Gastroesophageal sphincter (tissue), 4 donors: ENCODE measurements around the gene CSPG4. TPM values are rescaled to one million over a fixed set of nuclear protein-coding genes. Genes with fewer than 3 reads are reported as not detected.

ENCODE experiments used
- ATAC-seq: fragments of 150-250 bp; one replicate; pipeline ENCODE4 v1.9.1; 2016; ENCODE audit warnings: mild to moderate bottlenecking, moderate library complexity
- H3K27ac ChIP-seq, 4 donors: fragments of 200-600 bp; sonication (generic) in 3 of 4; 1 replicate in 3 of 4; 2 replicates in 1 of 4; pipeline ENCODE4 v1.5.1; 2016 to 2019
- H3K27me3 ChIP-seq: fragments of 200-600 bp; sonication (generic); one replicate; pipeline ENCODE4 v1.5.1; 2019
- H3K36me3 ChIP-seq, 2 donors: fragments of 200-600 bp; sonication (generic); one replicate each; pipeline ENCODE4 v1.5.1; 2019; ENCODE audit warnings: control low read depth in 1 of 2
- H3K4me1 ChIP-seq, 3 donors: fragments of 200-600 bp; sonication (generic); 1 replicate in 2 of 3; 2 replicates in 1 of 3; pipeline ENCODE4 v1.5.1; 2016 to 2019; ENCODE audit warnings: control low read depth in 2 of 3
- H3K4me3 ChIP-seq, 2 donors: fragments of 200-600 bp; sonication (generic); one replicate each; pipeline ENCODE4 v1.5.1; 2019; ENCODE audit warnings: mild to moderate bottlenecking in 1 of 2, moderate library complexity in 1 of 2
- H3K9me3 ChIP-seq, 3 donors: fragments of 200-600 bp; sonication (generic); one replicate each; pipeline ENCODE4 v1.5.1; 2017 to 2019; ENCODE audit warnings: control low read depth in 2 of 3
- EP300 ChIP-seq: sonication (generic); formaldehyde crosslinking; IDR thresholded peaks from one replicate; pipeline ENCODE4 v1.6.1; 2017; ENCODE audit warnings: antibody characterized with exemption, mild to moderate bottlenecking
- POLR2A ChIP-seq, 2 donors: fragments of 450-650 bp; IDR thresholded peaks; one replicate each; pipeline ENCODE4 v1.6.1; 2017; ENCODE audit warnings: antibody characterized with exemption in 2 of 2, mild to moderate bottlenecking in 2 of 2, moderate library complexity in 1 of 2
- POLR2AphosphoS5 ChIP-seq: sonication (generic); formaldehyde crosslinking; IDR thresholded peaks from one replicate; pipeline ENCODE4 v1.6.1; 2017; ENCODE audit warnings: antibody characterized with exemption
- WGBS, 2 donors: methylation state at CpG; one replicate each; pipeline ENCODE4 v1.1.5; 2018; ENCODE audit warnings: low coverage in 1 of 2; 5-methylcytosine and 5-hydroxymethylcytosine counted together
- total RNA-seq, 4 donors: library from RNA; depleted of rRNA; stranded (reverse); fragments of >200 nt; gene quantifications; one replicate each; pipeline ENCODE4 v1.1.0, GENCODE V29; 2016
- TF ChIP-seq, protein P1 (sequence below), 4 experiments: fragments of 200-600 bp in 2 of 4; fragments of 450-650 bp in 2 of 4; sonication (generic) in 1 of 4; IDR thresholded peaks; one replicate each; pipeline ENCODE4 v1.5.1; 2017 to 2019; ENCODE audit warnings: antibody characterized with exemption in 4 of 4, mild to moderate bottlenecking in 2 of 4, moderate library complexity in 2 of 4

Gene CSPG4
- total RNA-seq, 4 donors from 2014 or later, result 98.7 to 396 (median 151) TPM

DNA sequence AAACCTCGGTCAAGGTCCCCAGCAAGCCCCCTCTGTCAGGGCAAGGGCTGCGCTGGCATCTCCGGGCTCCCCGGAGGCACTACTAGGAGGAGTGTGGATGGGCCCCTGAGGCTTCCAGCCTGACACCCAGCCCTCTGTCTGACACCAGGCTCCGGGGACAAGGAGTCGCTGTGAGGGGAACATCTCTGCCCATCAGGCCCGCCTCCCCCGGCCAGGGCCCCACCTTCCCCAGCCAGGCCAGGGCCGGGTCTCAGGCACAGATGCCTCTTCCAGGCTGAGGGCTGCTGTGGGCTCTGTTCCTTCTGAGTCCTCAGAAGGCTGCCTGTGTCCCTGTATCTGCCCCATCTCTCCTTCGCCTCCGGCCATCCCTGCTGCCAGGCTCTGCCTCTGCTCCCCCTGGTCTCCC, 15.8 kb downstream of the CSPG4 start:
- no peak for ATAC-seq
- Histone ChIP-seq H3K27me3 (no peaks in the 10 kb centered on the region), H3K27ac (peak overlapping the region; percentile 86 to 98 (median 94)), H3K4me1 (peaks cover 12 to 97% (median 82%) of the 10 kb centered on the region in 3 donors), H3K36me3 (peaks cover 0 to 9% of the 10 kb centered on the region in 2 donors), H3K9me3 (no peaks in the 10 kb centered on the region), H3K4me3 (peak overlapping the region in 1 of 2 donors; percentile 9)
- no peak for TF ChIP-seq EP300
- peak in 1 of 2 donors; percentile 4 for TF ChIP-seq POLR2A (IDR thresholded peaks at IDR 0.05)
- TF ChIP-seq, protein P1, sequence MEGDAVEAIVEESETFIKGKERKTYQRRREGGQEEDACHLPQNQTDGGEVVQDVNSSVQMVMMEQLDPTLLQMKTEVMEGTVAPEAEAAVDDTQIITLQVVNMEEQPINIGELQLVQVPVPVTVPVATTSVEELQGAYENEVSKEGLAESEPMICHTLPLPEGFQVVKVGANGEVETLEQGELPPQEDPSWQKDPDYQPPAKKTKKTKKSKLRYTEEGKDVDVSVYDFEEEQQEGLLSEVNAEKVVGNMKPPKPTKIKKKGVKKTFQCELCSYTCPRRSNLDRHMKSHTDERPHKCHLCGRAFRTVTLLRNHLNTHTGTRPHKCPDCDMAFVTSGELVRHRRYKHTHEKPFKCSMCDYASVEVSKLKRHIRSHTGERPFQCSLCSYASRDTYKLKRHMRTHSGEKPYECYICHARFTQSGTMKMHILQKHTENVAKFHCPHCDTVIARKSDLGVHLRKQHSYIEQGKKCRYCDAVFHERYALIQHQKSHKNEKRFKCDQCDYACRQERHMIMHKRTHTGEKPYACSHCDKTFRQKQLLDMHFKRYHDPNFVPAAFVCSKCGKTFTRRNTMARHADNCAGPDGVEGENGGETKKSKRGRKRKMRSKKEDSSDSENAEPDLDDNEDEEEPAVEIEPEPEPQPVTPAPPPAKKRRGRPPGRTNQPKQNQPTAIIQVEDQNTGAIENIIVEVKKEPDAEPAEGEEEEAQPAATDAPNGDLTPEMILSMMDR (IDR thresholded peaks at IDR 0.05), result no peak
- 20 to 45% methylated on average over 1 to 4 of the region's 11 CpGs for WGBS, 2 donors

DNA sequence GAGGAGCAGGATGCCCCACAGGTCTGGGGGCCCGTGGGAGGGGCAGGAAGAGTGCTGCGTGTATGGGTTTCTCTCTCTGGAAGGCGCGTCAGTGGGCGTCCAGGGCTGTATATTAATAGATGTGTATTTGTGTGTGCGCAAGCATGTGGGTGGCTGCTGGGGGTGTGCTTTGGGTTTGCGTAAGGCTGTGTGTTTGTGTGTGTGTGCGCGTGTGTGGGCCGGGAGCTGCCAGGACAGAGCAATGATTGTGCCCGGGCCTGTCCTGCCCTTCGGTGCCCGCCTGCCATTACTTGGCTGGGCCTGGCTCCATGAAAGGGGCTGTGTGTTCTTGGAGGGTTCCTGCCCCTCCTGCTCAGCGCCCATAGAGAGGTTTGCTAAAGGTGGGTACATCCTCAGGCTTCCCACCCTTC, 16.3 kb downstream of the CSPG4 start:
- no peaks in the 10 kb centered on the region for H3K27me3 ChIP-seq
- H3K9me3 ChIP-seq, result no peaks in the 10 kb centered on the region
- H3K27ac ChIP-seq, result peak overlapping the region; percentile 86 to 98 (median 94)
- peaks cover 0 to 15% of the 10 kb centered on the region in 2 donors for H3K36me3 ChIP-seq
- H3K4me3 ChIP-seq, result no peak overlapping the region
- TF ChIP-seq EP300 (no peak), POLR2AphosphoS5 (peak; percentile 80)
- ATAC-seq, result peak; percentile 20
- WGBS, 2 donors, result 35% methylated on average over 6 of the region's 14 CpGs; no CpG with 5 or more reads in 1 of the 2 donors
- H3K4me1 ChIP-seq, result peaks cover 12 to 92% (median 76%) of the 10 kb centered on the region in 3 donors

DNA sequence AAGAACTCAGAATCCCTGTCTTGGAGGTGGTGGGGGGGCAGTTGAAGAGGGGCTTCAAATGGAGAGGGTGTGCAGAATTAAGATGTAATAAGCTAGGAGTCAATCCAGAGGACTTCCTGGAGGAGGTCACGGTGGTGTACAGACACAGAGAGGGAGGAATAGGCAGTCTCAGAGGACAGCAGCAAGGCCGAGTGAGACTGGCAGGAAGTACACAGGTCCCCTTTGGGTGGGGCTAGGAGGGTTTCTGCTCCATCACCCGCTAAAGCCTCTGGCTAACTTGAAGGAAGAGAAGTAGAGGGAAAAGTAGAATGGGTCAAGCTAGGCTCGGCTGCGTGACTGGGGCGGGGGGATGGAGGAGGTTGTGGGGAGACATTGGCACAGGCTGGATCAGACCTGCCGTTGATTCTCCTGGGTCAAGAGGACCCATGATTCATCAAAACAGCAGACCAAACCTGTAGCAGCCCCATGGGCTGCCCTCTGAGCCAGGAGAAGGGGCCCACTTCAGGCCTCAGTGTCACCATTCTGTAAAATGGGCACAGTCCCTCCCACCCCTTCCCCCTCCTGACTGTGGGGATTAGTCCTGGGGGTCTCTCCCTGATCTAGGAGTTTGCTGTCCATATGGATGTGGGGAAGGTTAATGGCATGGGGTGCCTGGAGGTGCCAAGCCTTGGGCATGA, 16.9 kb downstream of the CSPG4 start:
- WGBS, 2 donors, result 36 to 42% methylated on average over 2 to 7 of the region's 7 CpGs
- TF ChIP-seq POLR2A (IDR thresholded peaks at IDR 0.05), result no peak
- no peak for TF ChIP-seq EP300
- TF ChIP-seq, protein P1 (IDR thresholded peaks at IDR 0.05), result no peak
- no peak for TF ChIP-seq POLR2AphosphoS5
- ATAC-seq, result no peak
- peak overlapping the region; percentile 86 to 98 (median 94) for H3K27ac ChIP-seq
- peaks cover 0 to 20% of the 10 kb centered on the region in 2 donors for H3K36me3 ChIP-seq
- H3K4me3 ChIP-seq, result no peak overlapping the region
- H3K27me3 ChIP-seq, result no peaks in the 10 kb centered on the region
- peaks cover 12 to 86% (median 71%) of the 10 kb centered on the region in 3 donors for H3K4me1 ChIP-seq
- no peaks in the 10 kb centered on the region for H3K9me3 ChIP-seq

DNA sequence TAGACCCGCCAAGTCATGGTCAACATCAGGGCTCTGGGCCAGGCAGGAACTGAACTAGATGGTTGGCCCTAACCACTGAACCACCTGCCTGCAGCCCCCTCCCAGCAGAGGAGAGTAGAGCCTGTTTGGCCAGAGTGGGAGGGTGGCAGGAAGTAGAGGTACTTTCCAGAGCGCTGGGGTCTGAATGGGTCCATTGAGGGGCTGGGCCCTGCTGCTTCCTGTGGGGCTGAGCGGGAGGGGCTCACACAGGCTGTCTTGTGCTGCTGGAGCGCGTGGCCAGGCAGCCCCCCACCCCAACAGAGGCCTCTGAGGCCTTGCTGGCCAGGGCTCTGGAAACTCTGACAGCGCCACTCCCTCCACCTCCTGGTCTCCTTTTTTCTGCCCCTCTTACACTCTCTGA, 17.4 kb downstream of the CSPG4 start:
- TF ChIP-seq POLR2A (IDR thresholded peaks at IDR 0.05) (no peak), EP300 (no peak), POLR2AphosphoS5 (no peak)
- TF ChIP-seq, protein P1 (IDR thresholded peaks at IDR 0.05), result no peak
- no CpG with 5 or more reads among the region's 6 CpGs for WGBS, 2 donors
- H3K4me3 ChIP-seq, result no peak overlapping the region
- H3K36me3 ChIP-seq, result peaks cover 0 to 26% of the 10 kb centered on the region in 2 donors
- peaks cover 12 to 81% (median 65%) of the 10 kb centered on the region in 3 donors for H3K4me1 ChIP-seq
- H3K27ac ChIP-seq, result peak overlapping the region; percentile 86 to 98 (median 94)
- H3K27me3 ChIP-seq, result no peaks in the 10 kb centered on the region
- H3K9me3 ChIP-seq, result no peaks in the 10 kb centered on the region
- ATAC-seq, result no peak

DNA sequence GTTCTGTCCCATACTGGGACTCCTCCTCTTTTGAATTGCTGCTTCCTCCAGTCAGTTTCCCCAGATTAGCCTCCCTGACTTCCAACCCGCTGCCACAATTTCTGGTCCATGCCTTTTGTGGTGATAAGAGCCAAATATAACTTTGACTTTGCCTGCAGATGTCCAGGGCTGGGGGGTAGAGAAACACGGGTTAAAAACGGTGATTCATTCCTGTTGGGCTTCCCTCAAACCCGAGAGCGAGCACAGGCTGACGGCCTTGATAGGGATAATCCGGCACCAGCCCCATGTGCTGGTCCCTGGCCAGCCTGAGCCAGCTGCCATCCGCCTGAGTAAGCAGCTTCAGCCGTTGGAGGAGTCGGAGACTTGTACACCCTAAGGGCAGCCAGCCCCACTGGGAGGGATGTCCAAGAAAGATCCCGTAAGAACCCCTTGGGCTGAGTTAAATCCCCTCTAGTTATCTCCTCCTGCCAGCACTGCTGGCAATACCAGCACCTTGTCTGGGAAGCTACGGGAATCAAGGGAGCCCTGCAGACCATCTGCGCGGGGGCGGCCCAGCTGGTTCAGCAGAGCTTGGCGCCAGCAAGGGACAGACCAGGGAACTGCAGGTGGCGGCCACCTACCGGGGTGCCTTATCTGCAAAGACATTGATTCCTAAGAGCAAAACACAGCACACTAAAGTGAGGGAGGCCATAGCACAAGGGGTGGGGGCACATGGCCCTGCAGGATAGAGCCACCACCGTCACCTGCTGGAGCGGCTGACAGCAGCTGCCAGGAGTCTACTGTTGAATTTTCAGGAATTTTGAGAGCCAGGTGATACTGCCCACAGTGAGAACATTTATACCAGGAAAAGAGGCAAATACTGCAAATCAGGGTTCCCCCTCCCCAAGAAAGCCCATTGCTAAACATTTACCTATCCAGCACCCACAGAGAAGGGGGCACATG, 18.1 kb downstream of the CSPG4 start:
- Histone ChIP-seq H3K27me3 (no peaks in the 10 kb centered on the region), H3K27ac (peak overlapping the region; percentile 86 to 98 (median 94)), H3K4me3 (no peak overlapping the region), H3K9me3 (no peaks in the 10 kb centered on the region), H3K4me1 (peaks cover 12 to 74% (median 59%) of the 10 kb centered on the region in 3 donors), H3K36me3 (peaks cover 0 to 33% of the 10 kb centered on the region in 2 donors)
- peak; percentile 86 for ATAC-seq
- no peak for TF ChIP-seq EP300
- TF ChIP-seq, protein P1 (IDR thresholded peaks at IDR 0.05), result peak in 3 of 4 experiments; percentile 41 to 66 (median 54)
- peak; percentile 91 for TF ChIP-seq POLR2AphosphoS5
- TF ChIP-seq POLR2A (IDR thresholded peaks at IDR 0.05), result no peak
- 7 to 28% methylated on average over 6 to 10 of the region's 20 CpGs for WGBS, 2 donors
